HG03432 (cell line): ENCODE data around the gene GJB1.
A peak's percentile ranks its signal among the peaks of the same experiment; 100 is the strongest.
"Not testable (repeated sequence)": the region's sequence is repeated elsewhere in the genome, so short reads cannot be mapped to it uniquely, and the experiment has no call there.

Experiments
- ATAC-seq: cut with Tn5 transposase; IDR thresholded peaks from one replicate; pipeline ENCODE4 v1.9.1; 2021; ENCODE audit warnings: mild to moderate bottlenecking, moderate library complexity; ENCODE audit not compliant: unreplicated experiment

The GJB1 gene

DNA sequence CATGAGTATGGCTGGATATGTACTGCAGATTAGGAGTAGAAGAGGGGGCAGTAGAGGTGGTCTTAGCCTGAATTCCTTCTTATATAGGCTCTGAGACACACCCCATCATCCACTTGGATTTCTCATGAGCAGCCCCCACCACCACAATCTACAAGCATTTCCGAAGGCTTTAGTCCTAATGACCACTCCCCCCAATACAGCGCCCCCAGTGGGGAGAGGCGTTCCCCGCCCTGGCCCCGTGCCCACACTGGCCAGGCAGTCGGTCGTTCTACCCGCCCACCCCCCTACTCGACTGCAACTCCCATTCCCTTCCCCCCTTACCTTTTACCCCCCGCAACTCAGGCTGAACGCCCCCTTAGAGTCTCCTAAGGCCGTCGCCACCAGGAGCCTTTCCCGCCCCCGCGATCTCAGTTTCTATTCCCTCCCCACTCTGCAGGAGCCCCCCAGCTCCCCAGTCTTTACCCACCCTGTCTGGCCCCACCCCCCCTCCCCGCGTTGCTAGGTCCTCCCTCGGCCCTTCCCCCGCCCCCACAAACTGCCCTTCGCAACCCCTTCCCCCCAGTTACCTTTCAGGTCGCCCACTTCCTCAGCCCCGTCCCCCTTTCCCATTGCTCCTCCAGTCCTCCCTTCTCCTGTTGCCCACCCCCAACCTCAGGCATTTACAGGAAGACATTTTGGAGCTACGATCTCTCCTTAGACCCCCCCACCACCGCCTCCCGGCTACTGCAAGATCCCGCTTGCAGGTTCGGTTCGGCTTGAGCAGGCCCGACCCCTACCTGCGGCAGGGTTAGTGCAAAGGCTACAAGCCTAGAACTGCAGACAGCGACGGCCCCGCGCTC is 30.4 kb downstream of the GJB1 start:
- no peak for ATAC-seq

DNA sequence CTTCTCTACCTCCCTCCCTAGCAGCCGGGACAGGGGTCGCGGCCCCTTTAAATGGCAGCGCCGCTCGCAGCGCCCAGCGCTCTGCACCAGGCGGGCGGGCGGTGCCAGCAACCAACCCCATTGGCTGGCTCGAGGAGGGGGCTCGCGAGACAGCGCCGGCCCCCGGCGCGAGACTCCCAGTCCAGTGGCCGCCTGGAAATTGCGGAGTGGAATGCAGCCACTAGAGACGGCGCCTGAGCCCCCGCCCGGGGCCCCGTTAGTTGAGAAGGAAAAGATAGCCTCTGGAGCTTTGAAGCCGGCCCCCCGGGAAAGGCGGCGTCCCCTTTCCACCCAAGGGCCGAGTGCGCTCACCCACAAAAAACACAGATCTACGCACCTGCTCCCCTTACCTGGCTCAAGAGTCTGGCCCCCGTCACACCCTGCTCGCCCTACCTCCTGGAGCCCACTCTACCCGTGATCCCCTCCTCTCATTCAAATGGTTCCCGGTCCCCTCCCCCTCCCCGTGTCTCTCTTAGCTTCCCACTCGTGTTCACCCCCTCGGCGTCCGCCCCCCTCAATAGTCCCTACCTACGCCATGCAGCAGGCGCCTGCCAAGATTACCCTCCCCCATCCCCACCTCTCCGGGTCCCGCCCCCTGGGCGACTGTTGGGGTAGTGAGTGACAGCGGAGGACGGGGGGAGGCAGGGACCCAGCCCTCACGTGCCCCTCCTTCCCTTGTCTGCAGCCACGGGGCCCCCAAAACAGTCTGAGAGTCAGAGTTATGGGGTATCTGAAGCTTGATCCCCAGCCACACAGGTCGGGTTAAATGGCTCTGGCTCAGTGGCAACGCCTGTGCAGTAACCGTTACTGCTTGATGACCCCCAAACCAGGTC is 31.3 kb downstream of the GJB1 start, which contains the start of gene ZMYM3:
ZMYM3 (minus strand) TSS at position 49 of the 872 bp plus-strand sequence. CDS start 885 bp downstream, outside the sequence.
- ATAC-seq, result peak; percentile 91

DNA sequence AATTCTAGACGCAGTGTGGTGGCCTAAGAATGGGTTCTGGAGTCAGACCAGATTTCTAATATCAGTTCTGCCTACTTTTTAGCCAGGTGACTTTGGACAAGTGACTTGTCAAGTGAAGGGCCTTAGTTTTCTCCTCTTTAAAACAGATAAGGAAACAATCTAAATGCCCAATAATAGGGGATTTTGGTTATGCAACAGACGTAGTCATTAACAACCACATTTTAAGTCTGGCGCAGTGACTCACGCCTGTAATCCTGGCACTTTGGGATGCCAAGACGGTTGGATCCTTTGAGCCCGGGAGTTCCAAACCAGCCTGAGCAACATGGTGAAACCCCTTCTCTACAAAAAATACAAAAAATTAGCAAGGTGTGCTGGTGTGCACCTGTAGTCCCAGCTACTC is 33.0 kb downstream of the GJB1 start:
- no peak for ATAC-seq

DNA sequence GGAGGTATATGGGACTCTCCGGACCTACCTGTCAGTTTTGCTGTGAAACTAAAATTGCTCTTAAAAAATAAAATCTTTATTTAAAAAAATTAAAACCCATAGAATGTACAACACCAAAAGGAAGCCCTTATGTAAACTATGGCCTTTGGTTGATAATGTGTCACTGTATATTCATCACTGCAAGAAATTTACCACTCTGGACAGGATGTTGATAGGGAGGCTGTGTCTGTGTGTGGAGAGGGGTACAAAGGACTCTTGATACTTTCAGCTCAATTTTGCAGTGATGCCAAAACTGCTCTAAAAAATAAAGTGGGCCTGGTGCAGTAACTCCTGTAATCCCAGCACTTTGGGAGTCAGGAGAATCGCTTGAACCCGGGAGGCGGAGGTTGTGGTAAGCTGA is 33.8 kb downstream of the GJB1 start:
- ATAC-seq, result no peak

DNA sequence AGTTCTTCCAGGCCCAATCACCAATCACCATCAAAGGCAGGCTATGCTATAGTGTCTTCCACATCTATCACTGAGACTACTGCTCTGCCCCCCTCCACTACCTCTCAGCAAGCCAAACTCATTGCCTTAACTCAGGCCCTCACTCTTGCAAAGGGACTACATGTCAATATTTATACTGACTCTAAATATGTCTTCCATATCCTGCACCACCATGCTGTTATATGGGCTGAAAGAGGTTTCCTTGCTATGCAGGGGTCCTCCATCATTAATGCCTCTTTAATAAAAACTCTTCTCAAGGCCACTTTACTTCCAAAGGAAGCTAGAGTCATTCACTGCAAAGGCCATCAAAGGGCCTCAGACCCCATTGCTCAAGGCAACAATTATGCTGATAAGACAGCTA is 45.6 kb downstream of the GJB1 start:
- not testable (repeated sequence) for ATAC-seq

DNA sequence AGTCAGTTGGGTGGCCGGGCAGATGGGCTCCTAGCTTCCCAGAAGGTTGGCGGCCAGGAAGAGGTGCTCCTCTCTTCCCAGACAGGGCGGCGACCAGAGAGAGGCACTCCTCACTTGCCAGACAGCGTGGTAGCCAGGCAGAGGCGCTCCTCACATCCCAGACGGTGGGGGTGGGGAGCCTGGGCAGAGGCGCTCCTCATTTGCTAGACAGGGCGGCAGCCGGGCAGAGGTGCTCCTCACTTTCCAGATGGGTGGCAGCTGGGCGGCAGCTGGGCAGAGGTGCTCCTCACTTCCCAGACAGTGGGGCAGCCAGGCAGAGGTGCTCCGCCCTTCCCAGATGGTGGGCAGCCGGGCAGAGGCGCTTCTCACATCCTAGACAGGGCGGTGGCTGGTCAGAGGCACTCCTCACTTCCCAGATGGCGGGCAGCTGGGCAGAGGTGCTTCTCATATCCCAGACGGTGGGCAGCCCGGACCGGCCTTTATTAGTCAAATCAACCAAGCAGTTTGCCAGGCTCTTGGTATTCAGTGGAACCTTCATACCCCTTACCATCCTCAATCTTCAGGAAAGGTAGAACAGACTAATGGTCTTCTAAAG is 46.9 kb downstream of the GJB1 start:
- no peak for ATAC-seq

DNA sequence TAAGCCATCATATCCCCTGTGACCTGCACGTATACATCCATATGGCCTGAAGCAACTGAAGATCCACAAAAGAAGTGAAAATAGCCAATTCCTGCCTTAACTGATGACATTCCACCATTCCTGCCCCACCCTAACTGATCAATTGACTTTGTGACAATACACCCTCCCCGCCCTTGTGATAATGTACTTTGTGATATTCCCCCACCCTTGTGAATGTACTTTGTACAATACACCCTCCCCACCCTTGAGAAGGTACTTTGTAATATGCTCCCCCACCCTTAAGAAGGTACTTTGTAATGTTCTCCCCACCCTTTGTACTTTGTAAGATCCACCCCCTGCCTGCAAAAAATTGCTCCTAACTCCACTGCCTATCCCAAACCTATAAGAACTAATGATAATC is 49.3 kb downstream of the GJB1 start:
- not testable (repeated sequence) for ATAC-seq
